ENCODE data around the gene DES. TPM values are rescaled to one million over a fixed set of nuclear protein-coding genes. Genes with fewer than 3 reads are reported as not detected.

Gene DES
- total and polyA plus RNA-seq, 2 of the 13 experiments (the other 11 are each of a cell fraction or from before 2014, with no cell fraction given) = not detected

GRCh38 chr2:219425238-219426067 lies 7.3 kb downstream of the DES start (continued):
- TF ChIP-seq, protein P1, sequence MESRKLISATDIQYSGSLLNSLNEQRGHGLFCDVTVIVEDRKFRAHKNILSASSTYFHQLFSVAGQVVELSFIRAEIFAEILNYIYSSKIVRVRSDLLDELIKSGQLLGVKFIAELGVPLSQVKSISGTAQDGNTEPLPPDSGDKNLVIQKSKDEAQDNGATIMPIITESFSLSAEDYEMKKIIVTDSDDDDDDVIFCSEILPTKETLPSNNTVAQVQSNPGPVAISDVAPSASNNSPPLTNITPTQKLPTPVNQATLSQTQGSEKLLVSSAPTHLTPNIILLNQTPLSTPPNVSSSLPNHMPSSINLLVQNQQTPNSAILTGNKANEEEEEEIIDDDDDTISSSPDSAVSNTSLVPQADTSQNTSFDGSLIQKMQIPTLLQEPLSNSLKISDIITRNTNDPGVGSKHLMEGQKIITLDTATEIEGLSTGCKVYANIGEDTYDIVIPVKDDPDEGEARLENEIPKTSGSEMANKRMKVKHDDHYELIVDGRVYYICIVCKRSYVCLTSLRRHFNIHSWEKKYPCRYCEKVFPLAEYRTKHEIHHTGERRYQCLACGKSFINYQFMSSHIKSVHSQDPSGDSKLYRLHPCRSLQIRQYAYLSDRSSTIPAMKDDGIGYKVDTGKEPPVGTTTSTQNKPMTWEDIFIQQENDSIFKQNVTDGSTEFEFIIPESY (CRISPR knock-in tag; IDR thresholded peaks at IDR 0.05) = no peak
- TF ChIP-seq CSRNP1 (CRISPR knock-in tag; IDR thresholded peaks at IDR 0.05) = no peak
- TF ChIP-seq FOXA3 (CRISPR knock-in tag; IDR thresholded peaks at IDR 0.05) = no peak
- TF ChIP-seq ZBTB42 (CRISPR knock-in tag; IDR thresholded peaks at IDR 0.05) = no peak

DNA sequence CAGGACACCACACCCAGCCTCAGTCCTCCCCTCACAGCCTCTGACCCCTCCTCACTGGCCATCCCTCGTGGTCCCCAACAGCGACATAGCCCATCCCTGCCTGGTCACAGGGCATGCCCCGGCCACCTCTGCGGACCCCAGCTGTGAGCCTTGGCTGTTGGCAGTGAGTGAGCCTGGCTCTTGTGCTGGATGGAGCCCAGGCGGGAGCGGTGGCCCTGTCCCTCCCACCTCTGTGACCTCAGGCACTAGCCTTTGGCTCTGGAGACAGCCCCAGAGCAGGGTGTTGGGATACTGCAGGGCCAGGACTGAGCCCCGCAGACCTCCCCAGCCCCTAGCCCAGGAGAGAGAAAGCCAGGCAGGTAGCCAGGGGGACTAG lies 7.9 kb downstream of the DES start:
- ChIA-PET CTCF (ENCODE audit: low intra/inter-chr PET ratio, low total read pairs) (no interaction called here), POLR2A (no interaction called here)
- no peak for DNase-seq (ENCODE audit: low spot score)
- 15% methylated on average over 7 of the region's 7 CpGs for WGBS (ENCODE audit: low lambda C conversion rate)
- in situ Hi-C loops (cut with HindIII; ENCODE audit: extremely low pct_ligation_motif_present, low pct_unique_long_range_greater_than_20kb) = no loop called here
- H3K4me1 ChIP-seq (ENCODE audit: insufficient read depth, low read length) = no peaks in the 10 kb centered on the region
- no peaks in the 10 kb centered on the region for H3K9me3 ChIP-seq (ENCODE audit: low read length)
- H3K27me3 ChIP-seq (ENCODE audit: control insufficient read depth in 1 of 2, insufficient read depth in 2 of 2, low read length in 2 of 2) = peaks cover 5 to 58% of the 10 kb centered on the region in 2 experiments
- no peak overlapping the region for H3K4me2 ChIP-seq (ENCODE audit: low read depth, low read length)
- no TSS peak for BruUV-seq (replicated peaks)
- no peak for FAIRE-seq
- H3K9ac ChIP-seq (ENCODE audit: insufficient read depth, low read depth, low read length) = no peak overlapping the region
- intact Hi-C loops (cut with micrococcal nuclease; ENCODE audit: unreplicated experiment) = no loop called here
- ATAC-seq = peak; percentile 32
- H3K36me3 ChIP-seq (replicated peaks in 1 of 2; ENCODE audit: control insufficient read depth in 1 of 2, insufficient read depth in 2 of 2, low read length in 2 of 2) = no peaks in the 10 kb centered on the region
- H3K4me3 ChIP-seq (replicated peaks in 1 of 3; ENCODE audit: insufficient read depth in 1 of 3, low read depth in 2 of 3, low read length in 3 of 3) = no peak overlapping the region
- H2AFZ ChIP-seq (ENCODE audit: low read length) = no peak overlapping the region
- H4K20me1 ChIP-seq (ENCODE audit: insufficient read depth, low read length) = no peaks in the 10 kb centered on the region
- H3K27ac ChIP-seq (ENCODE audit: extremely low read length, insufficient read depth, low read length) = no peak overlapping the region
- no peaks in the 10 kb centered on the region for H3K79me2 ChIP-seq (ENCODE audit: insufficient read depth, low read length)
- TF ChIP-seq SETDB1 (CRISPR knock-in tag; IDR thresholded peaks at IDR 0.05; ENCODE audit: borderline replicate concordance) = no peak
- TF ChIP-seq, protein P2, sequence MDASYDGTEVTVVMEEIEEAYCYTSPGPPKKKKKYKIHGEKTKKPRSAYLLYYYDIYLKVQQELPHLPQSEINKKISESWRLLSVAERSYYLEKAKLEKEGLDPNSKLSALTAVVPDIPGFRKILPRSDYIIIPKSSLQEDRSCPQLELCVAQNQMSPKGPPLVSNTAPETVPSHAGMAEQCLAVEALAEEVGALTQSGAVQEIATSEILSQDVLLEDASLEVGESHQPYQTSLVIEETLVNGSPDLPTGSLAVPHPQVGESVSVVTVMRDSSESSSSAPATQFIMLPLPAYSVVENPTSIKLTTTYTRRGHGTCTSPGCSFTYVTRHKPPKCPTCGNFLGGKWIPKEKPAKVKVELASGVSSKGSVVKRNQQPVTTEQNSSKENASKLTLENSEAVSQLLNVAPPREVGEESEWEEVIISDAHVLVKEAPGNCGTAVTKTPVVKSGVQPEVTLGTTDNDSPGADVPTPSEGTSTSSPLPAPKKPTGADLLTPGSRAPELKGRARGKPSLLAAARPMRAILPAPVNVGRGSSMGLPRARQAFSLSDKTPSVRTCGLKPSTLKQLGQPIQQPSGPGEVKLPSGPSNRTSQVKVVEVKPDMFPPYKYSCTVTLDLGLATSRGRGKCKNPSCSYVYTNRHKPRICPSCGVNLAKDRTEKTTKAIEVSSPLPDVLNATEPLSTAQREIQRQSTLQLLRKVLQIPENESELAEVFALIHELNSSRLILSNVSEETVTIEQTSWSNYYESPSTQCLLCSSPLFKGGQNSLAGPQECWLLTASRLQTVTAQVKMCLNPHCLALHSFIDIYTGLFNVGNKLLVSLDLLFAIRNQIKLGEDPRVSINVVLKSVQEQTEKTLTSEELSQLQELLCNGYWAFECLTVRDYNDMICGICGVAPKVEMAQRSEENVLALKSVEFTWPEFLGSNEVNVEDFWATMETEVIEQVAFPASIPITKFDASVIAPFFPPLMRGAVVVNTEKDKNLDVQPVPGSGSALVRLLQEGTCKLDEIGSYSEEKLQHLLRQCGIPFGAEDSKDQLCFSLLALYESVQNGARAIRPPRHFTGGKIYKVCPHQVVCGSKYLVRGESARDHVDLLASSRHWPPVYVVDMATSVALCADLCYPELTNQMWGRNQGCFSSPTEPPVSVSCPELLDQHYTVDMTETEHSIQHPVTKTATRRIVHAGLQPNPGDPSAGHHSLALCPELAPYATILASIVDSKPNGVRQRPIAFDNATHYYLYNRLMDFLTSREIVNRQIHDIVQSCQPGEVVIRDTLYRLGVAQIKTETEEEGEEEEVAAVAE (CRISPR knock-in tag; IDR thresholded peaks at IDR 0.05; ENCODE audit: borderline replicate concordance) = no peak
- TF ChIP-seq EEA1 (CRISPR knock-in tag; IDR thresholded peaks at IDR 0.05; ENCODE audit: borderline replicate concordance) = no peak
- no peak for TF ChIP-seq ZNF256 (CRISPR knock-in tag; conservative IDR thresholded peaks at IDR 0.05)
- TF ChIP-seq FOXA1 (IDR thresholded peaks at IDR 0.05) = no peak
- TF ChIP-seq FOXA1 (CRISPR knock-in tag; IDR thresholded peaks at IDR 0.05) = no peak
- TF ChIP-seq ZNF543 (CRISPR knock-in tag; IDR thresholded peaks at IDR 0.05) = no peak

Measured in HepG2 (cell line).